Activated naive CD4-positive, alpha-beta T cell treated with anti-CD3 and anti-CD28 coated beads, Interleukin-2, amount 50 U/mL, for 24 hours (primary cell): ENCODE measurements around the gene ATG9B.

Experiments used
- H3K27ac Mint-ChIP-seq: one replicate; pipeline ENCODE4 v1.8.0; 2021; ENCODE audit warnings: mild to moderate bottlenecking, mixed read lengths
- H3K27me3 Mint-ChIP-seq: one replicate; pipeline ENCODE4 v1.8.0; 2021; ENCODE audit warnings: mixed read lengths
- H3K36me3 Mint-ChIP-seq: one replicate; pipeline ENCODE4 v1.8.0; 2021; ENCODE audit warnings: mixed read lengths
- H3K4me1 Mint-ChIP-seq: one replicate; pipeline ENCODE4 v1.8.0; 2021; ENCODE audit warnings: mixed read lengths
- H3K4me3 Mint-ChIP-seq: one replicate; pipeline ENCODE4 v1.8.0; 2021; ENCODE audit warnings: mild to moderate bottlenecking, mixed read lengths
- H3K9me3 Mint-ChIP-seq: one replicate; pipeline ENCODE4 v1.8.0; 2021; ENCODE audit warnings: mixed read lengths

Gene ATG9B

GRCh38 chr7:151006590-151007300, 17.5 kb downstream of the ATG9B start:
- H3K9me3 Mint-ChIP-seq: no peaks in the 10 kb centered on the region
- no peak overlapping the region for H3K4me3 Mint-ChIP-seq
- H3K4me1 Mint-ChIP-seq: peaks cover 47% of the 10 kb centered on the region
- peaks cover 2% of the 10 kb centered on the region for H3K36me3 Mint-ChIP-seq
- no peaks in the 10 kb centered on the region for H3K27me3 Mint-ChIP-seq
- no peak overlapping the region for H3K27ac Mint-ChIP-seq

GRCh38 chr7:151005566-151005965, 18.7 kb downstream of the ATG9B start:
- Mint-ChIP-seq H3K27me3 (no peaks in the 10 kb centered on the region), H3K27ac (no peak overlapping the region), H3K9me3 (no peaks in the 10 kb centered on the region), H3K4me3 (no peak overlapping the region), H3K36me3 (peaks cover 2% of the 10 kb centered on the region), H3K4me1 (peaks cover 36% of the 10 kb centered on the region)

DNA sequence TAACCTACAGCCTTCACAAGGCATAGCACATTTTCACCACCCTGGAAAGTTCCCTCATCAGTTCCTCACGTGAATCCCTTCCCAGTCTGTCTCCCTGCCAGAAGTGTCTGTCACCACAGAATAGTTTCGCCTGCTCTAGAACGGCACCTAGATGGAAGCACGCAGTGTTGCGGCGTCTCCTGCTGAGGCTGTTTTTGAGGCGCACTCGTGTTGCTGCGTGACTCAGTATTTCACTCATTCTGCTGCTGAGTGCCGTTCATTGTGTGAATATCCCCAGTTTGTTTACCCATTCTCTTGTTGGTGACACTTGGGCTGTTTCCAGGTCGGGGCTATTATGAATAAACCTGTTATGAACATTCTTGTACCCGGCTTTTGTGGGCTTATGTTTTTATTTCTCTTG, 20.7 kb downstream of the ATG9B start:
- H3K4me1 Mint-ChIP-seq: peaks cover 31% of the 10 kb centered on the region
- no peaks in the 10 kb centered on the region for H3K27me3 Mint-ChIP-seq
- peaks cover 2% of the 10 kb centered on the region for H3K36me3 Mint-ChIP-seq
- H3K27ac Mint-ChIP-seq: no peak overlapping the region
- no peak overlapping the region for H3K4me3 Mint-ChIP-seq
- no peaks in the 10 kb centered on the region for H3K9me3 Mint-ChIP-seq

- no peak overlapping the region for H3K27ac Mint-ChIP-seq
- H3K27me3 Mint-ChIP-seq: no peaks in the 10 kb centered on the region
- peaks cover 2% of the 10 kb centered on the region for H3K36me3 Mint-ChIP-seq
- peaks cover 29% of the 10 kb centered on the region for H3K4me1 Mint-ChIP-seq
- H3K9me3 Mint-ChIP-seq: no peaks in the 10 kb centered on the region
- no peak overlapping the region for H3K4me3 Mint-ChIP-seq
Measured at GRCh38 chr7:151001546-151001945, 22.7 kb downstream of the ATG9B start.

GRCh38 chr7:151000897-151001495, 23.3 kb downstream of the ATG9B start:
- H3K9me3 Mint-ChIP-seq: no peaks in the 10 kb centered on the region
- H3K4me3 Mint-ChIP-seq: no peak overlapping the region
- peaks cover 2% of the 10 kb centered on the region for H3K36me3 Mint-ChIP-seq
- peaks cover 25% of the 10 kb centered on the region for H3K4me1 Mint-ChIP-seq
- no peak overlapping the region for H3K27ac Mint-ChIP-seq
- H3K27me3 Mint-ChIP-seq: no peaks in the 10 kb centered on the region

- no peaks in the 10 kb centered on the region for H3K27me3 Mint-ChIP-seq
- peaks cover 19% of the 10 kb centered on the region for H3K4me1 Mint-ChIP-seq
- peaks cover 2% of the 10 kb centered on the region for H3K36me3 Mint-ChIP-seq
- no peaks in the 10 kb centered on the region for H3K9me3 Mint-ChIP-seq
- H3K4me3 Mint-ChIP-seq: no peak overlapping the region
- H3K27ac Mint-ChIP-seq: no peak overlapping the region
Measured at GRCh38 chr7:150999497-151000230, 24.6 kb downstream of the ATG9B start.

DNA sequence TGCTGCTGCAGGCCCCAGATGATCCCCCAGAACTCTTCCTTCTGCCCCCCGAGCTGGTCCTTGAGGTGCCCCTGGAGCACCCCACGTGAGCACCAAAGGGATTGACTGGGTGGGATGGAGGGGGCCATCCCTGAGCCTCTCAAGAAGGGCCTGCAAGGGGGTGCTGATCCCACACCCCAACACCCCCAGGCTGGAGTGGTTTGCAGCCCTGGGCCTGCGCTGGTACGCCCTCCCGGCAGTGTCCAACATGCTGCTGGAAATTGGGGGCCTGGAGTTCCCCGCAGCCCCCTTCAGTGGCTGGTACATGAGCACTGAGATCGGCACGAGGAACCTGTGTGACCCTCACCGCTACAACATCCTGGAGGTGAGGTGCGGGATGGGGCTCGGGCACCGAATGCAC, 25.3 kb downstream of the ATG9B start:
- no peak overlapping the region for H3K4me3 Mint-ChIP-seq
- H3K27ac Mint-ChIP-seq: no peak overlapping the region
- peaks cover 23% of the 10 kb centered on the region for H3K4me1 Mint-ChIP-seq
- no peaks in the 10 kb centered on the region for H3K27me3 Mint-ChIP-seq
- no peaks in the 10 kb centered on the region for H3K9me3 Mint-ChIP-seq
- H3K36me3 Mint-ChIP-seq: no peaks in the 10 kb centered on the region

GRCh38 chr7:150998341-150998740, 26.0 kb downstream of the ATG9B start:
- Mint-ChIP-seq H3K4me3 (no peak overlapping the region), H3K9me3 (no peaks in the 10 kb centered on the region), H3K27me3 (no peaks in the 10 kb centered on the region), H3K27ac (peak overlapping the region; percentile 79), H3K4me1 (peaks cover 26% of the 10 kb centered on the region), H3K36me3 (no peaks in the 10 kb centered on the region)

DNA sequence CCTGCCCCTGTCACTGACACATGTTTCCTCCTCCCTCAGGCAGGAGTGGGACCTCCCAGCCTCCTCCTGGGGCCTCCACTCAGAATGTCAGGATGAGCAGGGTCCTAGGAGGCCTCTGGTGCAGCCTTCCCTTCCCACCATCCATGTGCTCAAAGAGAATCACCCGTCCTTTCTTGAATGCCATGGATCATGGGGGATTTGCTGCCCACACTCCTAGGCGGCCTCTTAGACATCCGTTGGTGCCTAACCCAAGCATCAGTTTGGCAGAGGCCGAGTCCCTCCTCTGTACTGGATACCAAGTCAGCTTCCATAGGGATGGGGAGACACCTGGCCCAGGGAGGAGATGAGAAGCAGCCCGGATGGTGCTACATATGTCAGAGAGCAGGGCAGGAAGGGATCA, 26.5 kb downstream of the ATG9B start:
- H3K27me3 Mint-ChIP-seq: no peaks in the 10 kb centered on the region

DNA sequence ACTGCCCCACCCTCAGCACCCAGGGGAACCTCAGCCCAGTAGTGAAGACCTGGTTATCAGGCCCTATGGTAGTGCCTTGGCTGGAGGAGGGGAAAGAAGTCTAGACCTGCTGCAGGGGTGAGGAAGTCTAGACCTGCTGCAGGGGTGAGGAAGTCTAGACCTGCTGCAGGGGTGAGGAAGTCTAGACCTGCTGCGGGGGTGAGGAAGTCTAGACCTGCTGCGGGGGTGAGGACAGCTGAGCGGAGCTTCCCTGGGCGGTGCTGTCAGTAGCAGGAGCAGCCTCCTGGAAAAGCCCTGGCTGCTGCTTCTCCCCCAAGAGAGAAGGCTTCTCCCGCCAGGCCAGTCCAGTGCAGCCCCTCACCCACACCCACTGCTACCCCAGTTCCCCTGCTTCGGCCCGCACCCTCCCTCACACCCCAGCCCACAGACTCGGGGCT, 27.2 kb downstream of the ATG9B start:
- peaks cover 2% of the 10 kb centered on the region for H3K36me3 Mint-ChIP-seq
- H3K4me3 Mint-ChIP-seq: no peak overlapping the region

More for the DNA sequence above, 26.5 kb downstream of the ATG9B start:
- no peak overlapping the region for H3K27ac Mint-ChIP-seq
- peak overlapping the region; percentile 26 for H3K4me3 Mint-ChIP-seq
- peaks cover 28% of the 10 kb centered on the region for H3K4me1 Mint-ChIP-seq
- H3K9me3 Mint-ChIP-seq: no peaks in the 10 kb centered on the region
- no peaks in the 10 kb centered on the region for H3K36me3 Mint-ChIP-seq

DNA sequence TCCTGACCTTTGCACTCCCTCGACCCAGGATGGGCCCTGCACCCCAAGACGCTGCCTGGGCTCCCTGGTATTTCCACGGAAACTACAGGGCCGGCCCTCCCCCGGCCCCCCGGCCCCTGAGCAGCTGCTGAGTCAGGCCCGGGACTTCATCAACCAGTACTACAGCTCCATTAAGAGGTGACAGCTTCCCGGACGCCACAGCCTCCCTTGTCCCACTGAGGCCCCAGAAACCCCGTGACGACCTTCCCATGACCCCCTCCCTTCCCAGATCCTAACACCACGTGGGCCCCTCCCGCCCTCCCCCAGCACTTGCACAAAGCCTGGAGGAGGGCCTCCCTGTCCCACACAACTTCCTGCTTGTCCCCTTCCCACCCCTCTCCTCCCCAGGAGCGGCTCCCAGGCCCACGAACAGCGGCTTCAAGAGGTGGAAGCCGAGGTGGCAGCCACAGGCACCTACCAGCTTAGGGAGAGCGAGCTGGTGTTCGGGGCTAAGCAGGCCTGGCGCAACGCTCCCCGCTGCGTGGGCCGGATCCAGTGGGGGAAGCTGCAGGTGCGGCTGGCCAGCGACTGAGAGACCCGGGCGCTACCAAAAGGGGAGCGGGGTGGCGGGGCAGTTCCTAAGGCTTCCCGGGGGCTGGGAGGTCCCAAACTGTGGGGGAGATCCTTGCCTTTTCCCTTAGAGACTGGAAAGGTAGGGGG, 27.8 kb downstream of the ATG9B start:
- Mint-ChIP-seq H3K4me3 (no peak overlapping the region), H3K27ac (no peak overlapping the region), H3K4me1 (peaks cover 31% of the 10 kb centered on the region), H3K27me3 (no peaks in the 10 kb centered on the region), H3K9me3 (no peaks in the 10 kb centered on the region), H3K36me3 (peaks cover 2% of the 10 kb centered on the region)

More for the DNA sequence above, 27.2 kb downstream of the ATG9B start:
- Mint-ChIP-seq H3K9me3 (no peaks in the 10 kb centered on the region), H3K4me1 (peaks cover 31% of the 10 kb centered on the region), H3K27me3 (no peaks in the 10 kb centered on the region), H3K27ac (no peak overlapping the region)

- H3K4me3 Mint-ChIP-seq: peak overlapping the region; percentile 36
- peaks cover 28% of the 10 kb centered on the region for H3K4me1 Mint-ChIP-seq
- H3K27ac Mint-ChIP-seq: no peak overlapping the region
- peaks cover 10% of the 10 kb centered on the region for H3K36me3 Mint-ChIP-seq
- H3K27me3 Mint-ChIP-seq: no peaks in the 10 kb centered on the region
- peaks cover 11% of the 10 kb centered on the region for H3K9me3 Mint-ChIP-seq
Measured at GRCh38 chr7:150994838-150995510, 29.3 kb downstream of the ATG9B start.

DNA sequence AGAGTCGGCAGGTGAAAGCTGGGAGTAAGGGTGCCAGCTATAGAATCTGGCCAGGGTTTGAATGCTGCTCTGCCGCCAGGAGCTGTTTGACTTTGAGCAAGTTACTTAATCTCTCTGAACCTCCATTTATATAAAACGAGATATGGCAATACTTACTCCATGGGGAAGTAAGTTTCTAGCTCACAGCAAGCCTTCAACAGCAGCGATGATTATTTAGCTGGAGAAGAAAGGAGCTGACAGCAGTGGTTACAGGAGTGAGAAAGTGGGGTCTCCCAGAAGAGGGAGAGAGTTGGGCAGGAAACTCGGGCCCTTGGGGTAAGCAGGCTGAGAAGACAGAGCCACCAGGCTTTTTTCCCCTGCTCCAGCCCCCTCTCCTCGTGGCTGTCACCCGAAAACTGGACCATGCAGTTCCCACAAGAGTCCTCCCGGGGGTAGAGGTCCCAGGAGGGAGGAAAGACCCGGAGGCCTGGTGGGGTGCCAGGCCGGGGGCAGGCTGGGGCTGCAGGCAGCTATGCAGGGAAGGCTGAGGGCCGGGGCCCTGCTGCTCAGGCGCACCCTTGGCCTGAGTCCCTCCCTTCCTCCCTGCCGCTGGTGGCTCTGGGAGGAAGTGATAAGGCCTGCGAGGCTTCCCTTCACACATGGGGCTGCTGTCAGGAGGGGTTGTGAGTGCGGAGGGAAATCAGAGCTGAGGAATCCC, 30.0 kb downstream of the ATG9B start:
- peak overlapping the region; percentile 12 for H3K27ac Mint-ChIP-seq
- peak overlapping the region; percentile 36 for H3K4me3 Mint-ChIP-seq
- H3K27me3 Mint-ChIP-seq: no peaks in the 10 kb centered on the region

GRCh38 chr7:150993511-150993910, 30.8 kb downstream of the ATG9B start:
- Mint-ChIP-seq H3K4me1 (peaks cover 36% of the 10 kb centered on the region), H3K4me3 (no peak overlapping the region), H3K36me3 (peaks cover 12% of the 10 kb centered on the region)

More for the DNA sequence above, 30.0 kb downstream of the ATG9B start:
- H3K4me1 Mint-ChIP-seq: peaks cover 31% of the 10 kb centered on the region
- peaks cover 11% of the 10 kb centered on the region for H3K9me3 Mint-ChIP-seq
- peaks cover 12% of the 10 kb centered on the region for H3K36me3 Mint-ChIP-seq

More at GRCh38 chr7:150993511-150993910, 30.8 kb downstream of the ATG9B start:
- Mint-ChIP-seq H3K27ac (no peak overlapping the region), H3K27me3 (no peaks in the 10 kb centered on the region), H3K9me3 (peaks cover 11% of the 10 kb centered on the region)
